Natural killer cell (primary cell): ENCODE data around the gene LYRM1. TPM values are rescaled to one million over a fixed set of nuclear protein-coding genes. Genes with fewer than 3 reads are reported as not detected.

Source experiments
- ATAC-seq, 3 donors: fragments of 150-1000 bp in 2 of 3; fragments of 200-7000 bp in 1 of 3; cut with Tn5 transposase; 1 replicate in 1 of 3; 2 replicates in 2 of 3; pipeline ENCODE4 v1.10.0; 2021; ENCODE audit warnings: mild to moderate bottlenecking in 2 of 3, moderate library complexity in 2 of 3
- DNase-seq, 2 donors: peaks; one replicate each; pipeline versions ENCODE4 v3.0.0 to v3.0.0-alpha.2; 2013 to 2021; ENCODE audit warnings: mixed read lengths in 1 of 2
- H3K27ac ChIP-seq: one replicate; pipeline ENCODE4 v1.5.1; 2013; ENCODE audit warnings: mild to moderate bottlenecking, low read length
- H3K27me3 ChIP-seq: one replicate; pipeline ENCODE4 v1.6.1; 2013; ENCODE audit warnings: low read length; ENCODE audit not compliant: control insufficient read depth, insufficient read depth
- H3K36me3 ChIP-seq: one replicate; pipeline ENCODE4 v1.6.1; 2013; ENCODE audit warnings: low read length; ENCODE audit not compliant: control insufficient read depth, insufficient read depth
- H3K4me1 ChIP-seq: one replicate; pipeline ENCODE4 v1.6.1; 2013; ENCODE audit warnings: low read length; ENCODE audit not compliant: control insufficient read depth, insufficient read depth
- H3K4me3 ChIP-seq: one replicate; pipeline ENCODE4 v1.5.1; 2013; ENCODE audit warnings: low read length
- H3K9me3 ChIP-seq: one replicate; pipeline ENCODE4 v1.6.1; 2013; ENCODE audit warnings: low read length; ENCODE audit not compliant: control insufficient read depth, insufficient read depth
- H3K27ac Mint-ChIP-seq, 2 donors: one replicate each; pipeline ENCODE4 v1.8.0; 2022; ENCODE audit warnings: mild to moderate bottlenecking in 2 of 2, mixed read lengths in 2 of 2, moderate library complexity in 1 of 2
- H3K27me3 Mint-ChIP-seq, 2 donors: one replicate each; pipeline ENCODE4 v1.8.0; 2022; ENCODE audit warnings: low read depth in 2 of 2, mixed read lengths in 2 of 2
- H3K36me3 Mint-ChIP-seq: one replicate; pipeline ENCODE4 v1.8.0; 2022; ENCODE audit warnings: mixed read lengths
- H3K4me1 Mint-ChIP-seq, 2 donors: one replicate each; pipeline ENCODE4 v1.8.0; 2022; ENCODE audit warnings: mixed read lengths in 2 of 2
- H3K4me3 Mint-ChIP-seq: one replicate; pipeline ENCODE4 v1.8.0; 2022; ENCODE audit warnings: mild to moderate bottlenecking, moderate library complexity, mixed read lengths
- H3K9me3 Mint-ChIP-seq, 2 donors: one replicate each; pipeline ENCODE4 v1.8.0; 2022; ENCODE audit warnings: mixed read lengths in 2 of 2
- WGBS: methylation state at CpG from one replicate; pipeline ENCODE4 v1.1.7; 2013; ENCODE audit warnings: missing lambda C conversion rate; ENCODE audit not compliant: insufficient coverage; 5-methylcytosine and 5-hydroxymethylcytosine counted together
- intact Hi-C: fragments of 100-400 bp; cut with micrococcal nuclease; formaldehyde crosslinking; loops from one replicate; pipeline ENCODE4 v1.14.2; 2022
- total RNA-seq, 4 donors: library from RNA; stranded (reverse); fragments of 120-200 nt in 1 of 4; gene quantifications; one replicate each; pipeline versions ENCODE4 v1.2.3 to v1.2.4, GENCODE V29; 2013 to 2022
- TF ChIP-seq, protein P1 (sequence below): fragments of 200-600 bp; IDR thresholded peaks from one replicate; pipeline ENCODE4 v1.8.0; 2022; ENCODE audit warnings: antibody characterized with exemption

Gene LYRM1
- total RNA-seq, 3 donors from 2014 or later (not counting 1 experiment from before 2014, with no cell fraction given): 15.3 to 25.7 (median 17.2) TPM

DNA sequence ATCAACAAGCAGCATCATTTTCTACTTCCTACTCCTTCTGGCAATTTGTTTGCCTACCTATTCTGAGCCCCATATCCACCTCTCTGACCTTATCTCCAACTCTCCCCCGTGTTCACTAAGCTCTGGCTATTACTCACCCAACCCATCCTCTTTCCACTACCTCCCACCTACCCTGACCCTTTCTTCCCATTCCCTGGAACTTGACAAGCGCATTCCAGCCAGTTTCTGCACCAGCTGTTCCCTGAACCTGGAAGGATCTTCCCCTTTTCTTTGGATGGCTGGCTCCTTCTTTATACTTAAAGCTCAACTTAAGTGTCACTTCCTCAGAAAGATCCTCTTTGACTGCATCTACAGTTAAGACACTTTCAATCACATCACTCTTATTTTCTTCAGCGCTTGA is 2.6 kb upstream of the LYRM1 start:
- H3K27ac Mint-ChIP-seq: peak overlapping the region; percentile 92 to 96
- ATAC-seq: no peak
- peaks cover 47 to 53% of the 10 kb centered on the region in 2 donors for H3K4me1 Mint-ChIP-seq
- no peaks in the 10 kb centered on the region for H3K9me3 ChIP-seq
- no peak for DNase-seq
- no peaks in the 10 kb centered on the region for H3K27me3 ChIP-seq
- no peaks in the 10 kb centered on the region for H3K27me3 Mint-ChIP-seq
- peak overlapping the region; percentile 31 for H3K4me3 Mint-ChIP-seq
- peaks cover 11% of the 10 kb centered on the region for H3K36me3 ChIP-seq
- no peaks in the 10 kb centered on the region for H3K36me3 Mint-ChIP-seq
- TF ChIP-seq, protein P1, sequence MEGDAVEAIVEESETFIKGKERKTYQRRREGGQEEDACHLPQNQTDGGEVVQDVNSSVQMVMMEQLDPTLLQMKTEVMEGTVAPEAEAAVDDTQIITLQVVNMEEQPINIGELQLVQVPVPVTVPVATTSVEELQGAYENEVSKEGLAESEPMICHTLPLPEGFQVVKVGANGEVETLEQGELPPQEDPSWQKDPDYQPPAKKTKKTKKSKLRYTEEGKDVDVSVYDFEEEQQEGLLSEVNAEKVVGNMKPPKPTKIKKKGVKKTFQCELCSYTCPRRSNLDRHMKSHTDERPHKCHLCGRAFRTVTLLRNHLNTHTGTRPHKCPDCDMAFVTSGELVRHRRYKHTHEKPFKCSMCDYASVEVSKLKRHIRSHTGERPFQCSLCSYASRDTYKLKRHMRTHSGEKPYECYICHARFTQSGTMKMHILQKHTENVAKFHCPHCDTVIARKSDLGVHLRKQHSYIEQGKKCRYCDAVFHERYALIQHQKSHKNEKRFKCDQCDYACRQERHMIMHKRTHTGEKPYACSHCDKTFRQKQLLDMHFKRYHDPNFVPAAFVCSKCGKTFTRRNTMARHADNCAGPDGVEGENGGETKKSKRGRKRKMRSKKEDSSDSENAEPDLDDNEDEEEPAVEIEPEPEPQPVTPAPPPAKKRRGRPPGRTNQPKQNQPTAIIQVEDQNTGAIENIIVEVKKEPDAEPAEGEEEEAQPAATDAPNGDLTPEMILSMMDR: no peak
- 83% methylated on average over 2 of the region's 3 CpGs for WGBS
- H3K9me3 Mint-ChIP-seq: no peaks in the 10 kb centered on the region
- intact Hi-C loops: no loop called here
- H3K27ac ChIP-seq: no peak overlapping the region
- no peak overlapping the region for H3K4me3 ChIP-seq
- peaks cover 21% of the 10 kb centered on the region for H3K4me1 ChIP-seq

DNA sequence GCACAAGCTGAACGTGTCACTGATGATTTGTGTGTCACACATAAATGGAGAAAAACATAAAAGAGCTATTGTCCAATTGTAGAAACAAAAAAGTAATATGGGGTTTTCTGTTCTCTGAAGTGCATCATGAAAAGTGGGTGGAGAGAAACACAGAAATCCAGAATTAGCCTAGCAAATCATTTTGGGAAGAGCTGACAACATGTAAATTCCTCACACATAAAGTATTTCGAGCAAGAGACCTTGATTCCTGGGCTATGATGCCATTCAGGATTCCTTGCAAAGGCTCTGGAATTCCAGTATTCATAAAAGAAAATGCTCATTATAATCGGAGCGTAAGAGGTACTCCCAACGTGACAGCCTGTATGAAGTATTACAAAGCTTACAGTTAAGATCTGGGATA is 1.5 kb upstream of the LYRM1 start:
- H3K27ac ChIP-seq: peak overlapping the region; percentile 94
- peaks cover 57% of the 10 kb centered on the region in 2 donors for H3K4me1 Mint-ChIP-seq
- peak overlapping the region; percentile 94 for H3K4me3 Mint-ChIP-seq
- H3K4me3 ChIP-seq: no peak overlapping the region
- WGBS: 59% methylated on average over 5 of the region's 5 CpGs
- H3K9me3 Mint-ChIP-seq: no peaks in the 10 kb centered on the region
- no peaks in the 10 kb centered on the region for H3K36me3 Mint-ChIP-seq
- H3K27me3 Mint-ChIP-seq: no peaks in the 10 kb centered on the region
- ATAC-seq (no peak), DNase-seq (no peak)
- peaks cover 31% of the 10 kb centered on the region for H3K4me1 ChIP-seq
- no peaks in the 10 kb centered on the region for H3K9me3 ChIP-seq
- TF ChIP-seq, protein P1: no peak
- intact Hi-C loops: no loop called here
- H3K27ac Mint-ChIP-seq: peak overlapping the region; percentile 92 to 96
- H3K27me3 ChIP-seq: no peaks in the 10 kb centered on the region
- peaks cover 11% of the 10 kb centered on the region for H3K36me3 ChIP-seq

DNA sequence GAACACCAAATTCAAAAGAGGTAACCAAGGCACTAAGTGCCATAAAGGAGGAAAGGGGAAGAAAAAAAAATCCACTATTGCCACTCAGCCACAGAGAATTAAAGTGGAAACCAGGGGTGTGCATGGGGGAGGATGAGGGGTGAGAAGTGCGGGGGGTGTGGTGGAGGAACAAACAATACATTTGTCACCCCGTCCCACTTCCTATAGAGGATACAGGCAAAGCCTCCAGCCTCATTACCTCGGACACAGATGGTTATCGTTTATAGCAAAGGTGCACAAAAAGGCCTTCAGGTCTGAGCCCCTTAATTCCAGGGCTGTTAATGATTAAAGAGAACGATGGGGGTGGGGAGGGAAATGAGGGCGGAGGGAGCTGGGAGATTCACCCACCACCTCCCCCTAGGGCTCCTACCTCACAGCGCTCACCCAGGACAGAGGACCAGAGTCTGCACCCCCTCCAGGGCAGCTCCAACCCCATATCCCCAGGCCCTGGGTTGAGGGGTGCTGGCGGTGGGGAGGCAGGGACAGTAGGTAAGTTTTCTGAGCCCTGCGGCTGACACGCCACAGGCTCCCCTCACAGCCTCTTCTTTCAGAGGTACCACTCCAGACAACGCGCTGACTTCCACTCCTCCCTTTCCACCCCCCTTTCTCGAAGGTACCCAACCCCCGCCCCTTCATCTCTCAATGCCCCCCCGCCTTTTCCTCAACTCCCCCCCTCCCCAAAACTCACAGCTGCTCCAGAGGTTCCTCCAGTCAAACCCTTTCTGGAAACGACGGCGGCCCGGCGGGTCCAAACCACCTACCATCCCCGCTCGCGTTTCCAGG is 883 bp upstream of the LYRM1 start:
- peaks cover 63% of the 10 kb centered on the region in 2 donors for H3K4me1 Mint-ChIP-seq
- Histone ChIP-seq H3K4me1 (peaks cover 31% of the 10 kb centered on the region), H3K4me3 (peak overlapping the region; percentile 74), H3K36me3 (peaks cover 7% of the 10 kb centered on the region), H3K9me3 (no peaks in the 10 kb centered on the region), H3K27ac (peak overlapping the region; percentile 94), H3K27me3 (no peaks in the 10 kb centered on the region)
- H3K27ac Mint-ChIP-seq: peak overlapping the region; percentile 92 to 96
- peak overlapping the region; percentile 94 for H3K4me3 Mint-ChIP-seq
- intact Hi-C loops: loop anchor here (2.0 kb wide), 1 partner anchor 159 kb away; the partner anchor contains the start of gene THUMPD1
- 0% methylated on average over 15 of the region's 23 CpGs for WGBS
- peak in 2 of 3 donors; percentile 3 to 5 for ATAC-seq
- no peaks in the 10 kb centered on the region for H3K36me3 Mint-ChIP-seq
- TF ChIP-seq, protein P1: no peak
- H3K27me3 Mint-ChIP-seq: no peaks in the 10 kb centered on the region
- DNase-seq: peak in 1 of 2 donors; percentile 31
- H3K9me3 Mint-ChIP-seq: no peaks in the 10 kb centered on the region
